Measurements from ENCODE around the gene NTM.
"Not testable (repeated sequence)": the region's sequence is repeated elsewhere in the genome, so short reads cannot be mapped to it uniquely, and the experiment has no call there.

NTM gene

GRCh38 chr11:131889760-131890581, 519.6 kb downstream of the NTM start:
- DNase-seq (ENCODE audit: low read depth in 2 of 2): no peak

DNA sequence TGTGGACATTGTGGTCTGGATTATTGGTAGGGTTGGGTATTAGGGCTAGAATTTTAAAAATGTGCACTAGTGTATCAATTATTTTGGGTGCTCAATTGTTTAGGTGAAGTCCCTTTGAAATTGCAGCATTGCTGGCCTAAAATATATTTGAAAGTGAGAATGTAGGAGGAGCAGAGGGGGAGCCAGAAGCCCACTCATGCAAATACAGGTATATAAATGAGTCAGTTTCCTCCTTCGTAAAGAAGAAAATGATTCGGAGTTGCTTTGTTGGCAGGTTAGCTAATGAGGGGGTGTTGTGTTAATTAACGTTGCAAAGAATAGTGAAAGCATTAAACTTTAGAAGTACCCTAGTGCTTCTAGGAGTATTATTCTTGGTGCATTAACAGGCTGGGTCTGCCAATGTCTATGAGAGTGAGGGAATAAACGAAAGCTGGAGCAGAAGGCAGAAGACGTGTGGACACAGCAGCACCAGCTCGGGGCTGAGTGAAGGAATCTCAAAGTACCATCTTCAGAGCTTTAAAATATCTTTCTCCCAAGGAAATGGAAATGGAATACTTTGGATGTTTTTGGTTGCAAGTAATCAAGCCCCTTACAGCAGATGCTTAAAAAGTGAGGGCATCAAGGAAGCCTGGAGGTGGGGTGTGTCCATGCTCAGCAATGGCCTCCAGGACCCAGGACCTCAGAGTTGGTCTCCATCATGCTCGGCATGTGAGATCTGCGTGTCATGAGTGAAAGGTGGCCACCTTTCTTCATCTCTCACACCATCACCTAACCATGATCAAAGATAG, 522.9 kb downstream of the NTM start:
- DNase-seq (ENCODE audit: low read depth in 2 of 2): no peak

- no peak for DNase-seq (ENCODE audit: low read depth in 2 of 2)
Observed at GRCh38 chr11:131893988-131894387, 523.6 kb downstream of the NTM start.

DNA sequence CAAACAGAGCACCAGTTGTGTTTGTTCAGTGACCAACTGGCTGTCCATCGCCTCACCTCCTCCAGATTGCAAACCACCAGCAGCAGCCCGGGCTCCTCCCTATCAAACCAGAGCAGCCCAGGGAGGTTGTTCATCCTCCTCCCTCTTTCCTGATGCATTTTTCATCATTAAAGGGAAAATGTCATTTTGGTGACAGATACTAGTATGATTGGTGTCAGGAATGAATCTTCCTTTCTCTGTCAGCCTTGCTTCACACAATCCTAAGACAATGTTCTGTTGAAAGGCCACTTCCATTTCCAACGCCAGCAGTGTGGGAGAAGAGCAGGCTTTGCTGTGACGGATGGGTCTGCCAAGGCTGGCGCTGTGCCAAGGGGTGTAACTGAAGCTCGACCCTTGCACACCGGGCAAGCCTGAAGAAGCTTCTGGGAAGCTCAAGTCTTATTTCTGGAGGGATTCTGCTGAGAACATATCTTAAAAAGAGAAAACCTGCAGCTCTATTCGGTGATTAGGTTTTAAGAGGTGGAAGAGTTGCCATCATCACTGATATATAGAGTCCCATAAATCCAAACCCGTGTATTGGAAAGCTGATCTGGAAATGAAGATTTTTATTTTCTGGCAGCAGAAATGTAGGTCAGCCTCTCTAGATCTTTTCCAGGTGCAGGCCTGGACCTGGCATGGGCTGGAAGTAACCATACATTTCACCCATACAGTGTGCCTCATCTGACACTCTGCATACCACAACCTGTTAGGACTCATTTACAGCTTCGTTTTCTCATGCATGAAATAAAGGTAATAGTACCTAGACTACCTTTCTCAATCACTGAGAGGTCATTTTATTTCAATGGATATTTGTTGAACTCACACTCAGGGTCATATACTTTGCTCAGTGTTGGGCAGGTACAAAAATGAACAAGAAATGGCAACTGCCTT, 524.5 kb downstream of the NTM start:
- DNase-seq (ENCODE audit: low read depth in 2 of 2): no peak

DNA sequence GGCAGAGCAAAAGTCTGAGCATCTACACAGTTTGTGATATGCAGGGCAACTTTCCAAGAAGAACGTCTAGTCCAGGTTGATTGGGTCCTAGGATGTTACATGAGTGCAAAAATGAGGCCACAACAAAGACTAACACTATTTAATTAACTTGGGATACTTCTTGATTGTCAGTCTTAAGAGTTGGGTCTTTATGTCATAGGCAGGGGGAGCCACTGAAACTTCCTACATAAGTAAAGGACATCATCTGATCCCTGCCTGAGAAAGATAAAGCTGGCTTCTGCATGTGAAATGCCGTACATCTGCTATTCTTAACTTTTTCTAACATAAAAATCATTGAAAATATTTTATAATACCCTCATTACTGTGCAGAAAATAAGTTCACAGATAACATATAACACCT, 525.5 kb downstream of the NTM start:
- no peak for DNase-seq (ENCODE audit: low read depth in 2 of 2)

- DNase-seq (ENCODE audit: low read depth in 2 of 2): no peak
Observed at GRCh38 chr11:131896978-131897615, 526.7 kb downstream of the NTM start.

DNA sequence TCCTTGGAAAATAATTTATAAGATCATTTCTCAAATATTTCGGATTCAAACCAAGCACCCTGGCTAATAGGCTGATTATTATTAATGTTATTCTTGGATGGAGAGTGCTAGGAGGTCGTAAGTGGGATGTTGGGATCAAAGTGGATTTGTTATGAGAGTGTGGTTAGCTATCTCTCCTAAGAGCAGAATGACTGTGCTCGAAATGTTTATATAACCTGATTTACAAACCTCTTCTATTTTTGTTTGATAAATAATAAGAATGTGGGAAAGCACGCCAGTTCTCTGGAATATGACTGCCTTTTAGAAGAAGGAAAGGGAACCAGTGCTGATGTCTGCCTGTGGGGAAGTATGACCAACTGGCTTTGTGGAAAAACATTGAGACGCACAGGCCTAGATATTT, 527.5 kb downstream of the NTM start:
- DNase-seq (ENCODE audit: low read depth in 2 of 2): no peak

DNA sequence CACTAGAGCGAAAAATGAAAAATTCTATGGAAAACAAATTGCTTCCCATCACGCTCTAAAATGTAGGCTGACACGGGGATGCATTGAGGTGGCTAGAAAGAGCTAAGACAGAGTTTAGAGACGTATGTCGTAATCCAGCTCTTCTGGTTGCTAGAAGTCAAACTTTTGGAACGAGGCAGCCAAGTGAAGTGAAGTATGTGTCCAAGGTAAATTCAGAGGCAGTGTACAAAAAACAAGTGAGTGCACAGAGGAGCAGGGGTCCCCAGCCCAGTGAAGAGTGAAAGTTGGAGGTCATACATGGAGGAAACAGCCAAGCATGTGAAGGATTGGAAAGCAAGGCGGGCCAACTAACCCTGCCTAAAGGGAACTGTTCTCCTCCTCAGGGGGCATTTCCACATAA, 528.5 kb downstream of the NTM start:
- no peak for DNase-seq (ENCODE audit: low read depth in 2 of 2)

- no peak for DNase-seq (ENCODE audit: low read depth in 2 of 2)
Observed at GRCh38 chr11:131899950-131900580, 529.6 kb downstream of the NTM start.

DNA sequence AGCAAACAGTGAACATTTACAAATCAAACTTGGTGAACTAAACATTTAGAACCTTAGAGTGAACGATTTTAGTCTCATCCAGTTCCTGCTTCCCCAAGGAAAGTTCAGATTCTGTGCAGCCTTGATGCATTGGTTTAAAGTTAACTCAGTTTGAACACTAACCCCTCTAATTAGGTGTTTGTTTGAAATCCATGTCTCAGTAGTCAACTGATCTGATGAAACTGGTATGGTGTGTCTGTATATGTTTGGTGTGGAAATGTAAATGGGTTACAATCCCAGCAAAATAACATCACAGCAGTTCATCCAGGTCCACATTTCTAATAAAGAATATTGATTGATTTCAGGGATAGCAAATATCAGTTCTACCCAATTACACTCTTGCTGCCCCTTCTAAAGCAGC, 532.0 kb downstream of the NTM start:
- DNase-seq (ENCODE audit: low read depth in 2 of 2): no peak

- DNase-seq (ENCODE audit: low read depth in 2 of 2): no peak
Observed at GRCh38 chr11:131903074-131903473, 532.7 kb downstream of the NTM start.

DNA sequence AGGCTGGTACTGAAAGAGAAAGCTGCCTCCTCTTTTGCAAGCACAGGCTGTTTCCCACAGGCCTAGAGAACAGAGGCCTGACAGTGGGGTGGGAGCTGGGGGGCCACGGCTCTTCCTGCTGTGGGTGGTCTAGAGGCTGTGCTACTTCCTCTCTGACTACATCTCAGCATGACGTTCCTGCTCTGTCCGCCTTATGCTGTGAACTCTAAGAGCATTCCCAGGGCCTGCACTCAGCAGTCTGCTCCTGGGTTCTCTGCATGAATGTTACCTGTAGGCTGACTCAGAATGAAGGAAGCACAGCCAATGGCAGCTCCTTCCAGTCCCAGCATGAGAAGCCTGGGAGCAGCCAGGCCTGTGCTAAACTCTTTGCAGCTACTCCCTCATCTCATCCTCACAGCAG, 534.3 kb downstream of the NTM start:
- DNase-seq (ENCODE audit: low read depth in 2 of 2): no peak

GRCh38 chr11:131906963-131907362, 536.5 kb downstream of the NTM start:
- DNase-seq (ENCODE audit: low read depth in 2 of 2): no peak

- no peak for DNase-seq (ENCODE audit: low read depth in 2 of 2)
Observed at GRCh38 chr11:131907371-131907770, 537.0 kb downstream of the NTM start.

DNA sequence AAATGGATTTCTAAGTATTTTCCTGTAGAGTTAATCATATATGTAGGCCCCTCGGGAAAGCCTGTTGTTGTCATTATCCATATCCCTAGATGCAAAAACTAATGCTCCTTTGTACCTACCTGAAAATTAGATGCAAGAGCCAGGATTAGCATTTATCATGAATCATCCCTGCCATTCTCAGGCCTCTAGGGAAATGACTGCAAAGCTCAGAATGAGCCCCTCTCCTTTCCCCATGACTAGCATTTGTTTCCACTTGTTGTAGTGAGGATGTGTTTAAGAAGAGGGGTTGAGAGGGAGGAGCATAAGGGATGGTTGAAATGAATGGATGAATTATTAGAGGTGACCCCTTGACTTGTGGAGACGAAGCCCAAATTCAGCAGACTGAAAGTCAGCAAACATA, 537.9 kb downstream of the NTM start:
- no peak for DNase-seq (ENCODE audit: low read depth in 2 of 2)

GRCh38 chr11:131909426-131910177, 539.2 kb downstream of the NTM start:
- no peak for DNase-seq (ENCODE audit: low read depth in 2 of 2)

DNA sequence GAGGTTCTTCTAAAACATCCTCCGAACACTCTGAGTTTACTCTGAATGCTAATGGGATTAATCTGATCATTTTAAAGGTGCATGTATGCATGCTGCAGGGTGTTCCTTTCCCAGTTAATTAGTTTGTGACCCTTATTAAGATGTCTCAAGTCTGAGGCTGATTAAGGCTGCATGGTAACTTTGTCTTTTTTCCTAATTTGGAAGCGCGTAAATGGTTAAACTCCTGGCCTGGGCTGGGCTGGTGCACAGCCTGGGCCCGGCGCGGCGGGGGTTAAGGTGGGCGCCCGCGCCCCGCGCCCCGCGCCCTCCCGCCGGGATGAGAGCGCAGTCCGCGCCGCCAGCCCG, 539.7 kb downstream of the NTM start:
- DNase-seq (ENCODE audit: low read depth in 2 of 2): no peak

- no peak for DNase-seq (ENCODE audit: low read depth in 2 of 2)
Observed at GRCh38 chr11:131910523-131911387, 540.3 kb downstream of the NTM start.

- DNase-seq (ENCODE audit: low read depth in 2 of 2): not testable (repeated sequence)
Observed at GRCh38 chr11:131911388-131912032, 541.1 kb downstream of the NTM start.

Data from stimulated activated CD8-positive, alpha-beta memory T cell treated with anti-CD3 and anti-CD28 coated beads, Interleukin-2, amount 100 ng/mL, for 1 hour (primary cell).